GM21825 (cell line): Measurements from ENCODE around the gene CMTM4.
"Not testable (repeated sequence)": the region's sequence is repeated elsewhere in the genome, so short reads cannot be mapped to it uniquely, and the experiment has no call there.

Source experiments
- ATAC-seq: cut with Tn5 transposase; IDR thresholded peaks from one replicate; pipeline ENCODE4 v1.9.1; 2021; ENCODE audit warnings: mild to moderate bottlenecking, moderate library complexity; ENCODE audit not compliant: unreplicated experiment

Gene CMTM4

DNA sequence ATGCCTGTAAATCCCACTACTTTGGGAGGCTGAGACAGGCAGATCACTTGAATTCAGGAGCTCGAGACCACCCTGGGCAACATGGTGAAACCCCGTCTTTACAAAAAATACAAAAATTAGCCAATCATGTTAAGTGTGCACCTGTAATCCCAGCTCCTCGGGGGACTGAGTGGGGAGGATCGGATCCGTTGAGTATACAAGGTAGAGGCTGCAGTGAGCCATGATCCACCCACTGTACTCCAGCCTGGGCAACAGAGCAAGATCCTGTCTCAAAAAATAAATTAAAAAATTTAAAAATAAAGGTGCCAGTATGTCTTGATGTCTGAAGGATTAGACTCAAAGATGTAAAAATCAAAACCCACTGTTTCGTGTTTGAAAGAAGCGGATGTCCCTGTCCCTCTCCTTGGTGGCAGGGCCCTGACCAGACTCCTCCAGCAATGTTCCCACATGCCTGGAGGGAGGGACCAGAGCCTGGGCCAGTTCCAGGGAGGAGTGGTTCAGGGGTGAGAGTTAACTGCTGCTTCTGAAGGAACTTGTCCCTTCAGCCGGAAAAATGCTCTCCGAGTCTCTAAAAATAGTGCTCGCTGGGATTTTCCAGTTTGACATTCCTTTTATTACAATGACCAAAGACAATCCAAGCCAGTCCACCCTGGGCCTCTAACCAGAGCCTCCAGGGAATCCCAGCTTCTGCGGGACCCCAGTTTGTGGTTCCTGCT is 9.4 kb upstream of the CMTM4 start:
- no peak for ATAC-seq

- no peak for ATAC-seq
Measured at GRCh38 chr16:66703406-66704215, 7.1 kb upstream of the CMTM4 start.

GRCh38 chr16:66701516-66701915 is 5.0 kb upstream of the CMTM4 start:
- ATAC-seq: no peak

DNA sequence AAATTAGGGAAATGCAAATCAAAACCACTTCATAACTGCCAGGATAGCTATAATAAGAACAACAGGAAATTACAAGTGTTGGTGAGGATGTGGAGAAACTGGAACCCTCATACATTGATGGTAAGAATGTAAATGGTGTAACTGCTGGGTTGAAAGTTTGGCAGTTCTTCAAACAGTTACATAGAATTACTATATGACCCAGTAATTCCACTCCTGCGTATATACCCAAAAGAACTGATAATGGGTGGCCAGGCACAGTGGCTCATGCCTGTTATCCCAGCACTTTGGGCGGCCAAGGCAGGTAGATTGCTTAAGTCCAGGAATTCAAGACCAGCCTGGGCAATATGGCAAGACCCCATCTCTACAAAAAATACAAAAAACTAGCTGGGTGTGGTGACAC is 4.5 kb upstream of the CMTM4 start:
- no peak for ATAC-seq

DNA sequence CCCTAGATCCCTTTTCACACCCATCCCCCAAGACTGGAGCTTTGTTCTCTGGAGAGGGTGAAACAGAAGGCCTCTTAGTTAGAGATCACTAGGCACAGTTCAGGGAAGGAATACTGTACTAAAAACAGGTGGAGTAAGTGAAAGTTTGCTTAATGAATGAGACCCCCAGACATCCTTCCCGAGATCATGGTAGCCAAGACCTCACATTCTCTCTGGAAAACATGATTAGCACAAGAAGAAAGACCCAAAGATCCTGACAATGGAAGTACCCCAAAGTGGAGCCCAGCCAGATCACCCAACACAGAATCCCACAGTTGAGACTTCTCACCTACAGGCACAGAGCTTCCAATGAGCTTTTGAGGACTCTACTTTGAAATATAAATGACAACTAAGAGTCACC is 3.4 kb upstream of the CMTM4 start:
- no peak for ATAC-seq

GRCh38 chr16:66698046-66698445 is 1.5 kb upstream of the CMTM4 start:
- no peak for ATAC-seq

GRCh38 chr16:66695935-66696668 is 441 bp downstream of the CMTM4 start:
- ATAC-seq: peak; percentile 20

- ATAC-seq: no peak
Measured at GRCh38 chr16:66695471-66695934, 1.0 kb downstream of the CMTM4 start.

DNA sequence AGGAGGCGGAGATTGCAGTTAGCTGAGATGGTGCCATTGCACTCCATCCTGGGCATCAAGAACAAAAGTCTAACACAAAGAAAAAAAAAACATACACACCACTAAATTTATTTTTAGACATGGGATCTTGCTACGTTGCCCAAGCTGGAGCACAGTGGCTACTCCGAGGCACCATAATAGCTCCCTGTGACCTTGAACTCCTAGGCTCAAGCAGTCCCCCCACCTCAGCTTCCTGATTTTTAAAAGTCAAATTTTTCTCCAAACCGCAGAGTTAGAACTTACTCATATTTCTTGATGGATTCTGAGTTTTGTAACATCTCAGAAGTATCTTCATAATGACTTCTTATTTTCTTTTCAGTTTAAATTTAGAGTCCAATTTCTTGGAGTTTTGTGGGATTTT is 3.4 kb downstream of the CMTM4 start:
- ATAC-seq: no peak

DNA sequence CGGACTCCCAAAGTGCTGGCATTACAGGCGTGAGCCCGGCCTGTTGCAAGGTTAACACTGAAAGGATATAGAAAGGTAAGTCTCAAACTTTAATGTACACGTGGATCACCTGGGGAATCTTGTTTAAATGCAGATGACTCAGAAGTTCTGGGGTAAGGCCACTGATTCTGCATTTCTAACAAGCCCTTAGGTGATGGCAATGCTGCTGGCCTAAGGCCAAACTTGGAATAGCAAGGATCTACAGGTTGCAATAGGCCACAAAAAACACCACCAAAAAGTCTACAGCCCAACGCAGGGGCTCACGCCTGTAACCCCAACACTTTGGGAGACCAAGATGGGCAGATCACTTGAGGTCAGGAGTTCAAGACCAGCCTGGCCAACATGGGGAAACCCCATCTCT is 4.2 kb downstream of the CMTM4 start:
- ATAC-seq: no peak

GRCh38 chr16:66691234-66691633 is 5.3 kb downstream of the CMTM4 start:
- ATAC-seq: no peak

GRCh38 chr16:66690106-66690847 is 6.3 kb downstream of the CMTM4 start:
- no peak for ATAC-seq

DNA sequence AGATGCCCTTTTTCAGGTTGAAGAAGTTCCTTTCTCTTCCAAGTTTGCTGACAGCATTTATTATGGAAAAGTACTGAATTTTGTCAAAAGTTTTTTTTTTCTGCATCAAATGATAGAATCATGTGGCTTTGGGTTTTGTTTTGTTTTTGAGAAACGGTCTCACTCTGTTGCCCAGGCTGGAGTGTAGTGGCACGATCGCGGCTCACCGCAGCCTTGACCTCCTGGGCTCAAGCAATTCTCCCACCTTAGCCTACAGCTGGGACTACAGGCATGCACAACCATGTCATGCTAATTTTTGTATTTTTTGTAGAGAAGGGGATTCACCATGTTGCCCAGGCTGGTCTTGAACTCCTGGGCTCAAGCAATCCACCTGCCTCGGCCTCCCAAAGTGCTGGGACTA is 7.3 kb downstream of the CMTM4 start:
- ATAC-seq: no peak

- ATAC-seq: no peak
Measured at GRCh38 chr16:66687906-66688625, 8.5 kb downstream of the CMTM4 start.

GRCh38 chr16:66685501-66686115 is 10.9 kb downstream of the CMTM4 start:
- not testable (repeated sequence) for ATAC-seq

- ATAC-seq: no peak
Measured at GRCh38 chr16:66682271-66682670, 14.3 kb downstream of the CMTM4 start.

- no peak for ATAC-seq
Measured at GRCh38 chr16:66681676-66682075, 14.9 kb downstream of the CMTM4 start.

DNA sequence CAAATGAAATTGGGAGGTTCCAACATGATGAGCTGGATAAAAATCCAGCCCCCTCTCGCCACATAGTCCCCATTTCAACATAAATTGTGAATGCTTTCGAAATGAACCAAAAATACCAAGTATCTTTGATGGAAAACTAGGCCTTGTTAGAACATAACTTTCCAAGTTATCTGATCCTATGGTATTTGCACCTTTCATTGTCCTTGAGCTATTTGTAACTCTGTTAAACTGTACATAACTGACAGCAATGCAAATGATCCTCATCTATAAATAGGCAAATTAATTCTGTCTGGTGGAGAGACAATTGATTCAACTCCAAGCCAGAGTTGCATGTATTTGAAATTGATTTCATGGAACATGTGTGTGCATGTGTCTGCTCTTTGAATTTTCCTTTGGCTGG is 18.2 kb downstream of the CMTM4 start:
- no peak for ATAC-seq

DNA sequence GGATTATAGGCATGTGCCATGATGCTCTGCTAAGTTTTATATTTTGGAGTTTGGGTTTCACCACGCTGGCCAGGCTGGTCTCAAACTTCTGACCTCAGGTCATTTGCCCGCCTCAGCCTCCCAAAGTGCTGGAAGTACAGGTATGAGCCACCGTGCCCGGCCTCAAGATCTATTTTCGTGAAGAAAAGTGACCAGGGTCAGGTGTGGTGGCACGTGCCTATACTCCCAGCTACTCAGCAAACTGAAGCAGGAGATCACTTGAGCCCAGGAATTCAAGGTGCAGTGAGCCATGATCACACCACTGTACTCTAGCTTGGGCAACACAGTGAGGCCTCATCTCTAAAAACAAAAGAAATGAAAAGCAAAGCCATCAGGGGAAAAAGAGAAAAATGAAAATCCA is 18.7 kb downstream of the CMTM4 start:
- ATAC-seq: no peak

- no peak for ATAC-seq
Measured at GRCh38 chr16:66677179-66677578, 19.4 kb downstream of the CMTM4 start.
